IPS-20b (cell line): ENCODE data around the gene LRRC28.

ENCODE experiments used
- H3K27ac ChIP-seq: one replicate; pipeline ENCODE4 v1.5.1; 2013; ENCODE audit warnings: low read length
- H3K27me3 ChIP-seq: 2 replicates; pipeline ENCODE4 v1.6.1; 2013; ENCODE audit warnings: mild to moderate bottlenecking, low read length, inconsistent platforms; ENCODE audit not compliant: insufficient read depth
- H3K36me3 ChIP-seq: 2 replicates; pipeline ENCODE4 v1.6.1; 2013; ENCODE audit warnings: low read depth, mild to moderate bottlenecking, inconsistent platforms, low read length, moderate library complexity; ENCODE audit not compliant: insufficient read depth
- H3K4me1 ChIP-seq: 2 replicates; pipeline ENCODE4 v1.6.1; 2013; ENCODE audit warnings: mild to moderate bottlenecking, control low read depth, inconsistent platforms, low read length, moderate library complexity; ENCODE audit not compliant: insufficient read depth
- H3K4me3 ChIP-seq: 2 replicates; pipeline ENCODE4 v1.5.1; 2013; ENCODE audit warnings: mild to moderate bottlenecking, low read length, inconsistent platforms
- H3K9ac ChIP-seq: 2 replicates; pipeline ENCODE4 v1.6.1; 2013; ENCODE audit warnings: low read depth, mild to moderate bottlenecking, inconsistent platforms, low read length, moderate library complexity
- H3K9me3 ChIP-seq: 2 replicates; pipeline ENCODE4 v1.6.1; 2013; ENCODE audit warnings: mild to moderate bottlenecking, low read depth, low read length, inconsistent platforms; ENCODE audit not compliant: insufficient read depth

The LRRC28 gene

DNA sequence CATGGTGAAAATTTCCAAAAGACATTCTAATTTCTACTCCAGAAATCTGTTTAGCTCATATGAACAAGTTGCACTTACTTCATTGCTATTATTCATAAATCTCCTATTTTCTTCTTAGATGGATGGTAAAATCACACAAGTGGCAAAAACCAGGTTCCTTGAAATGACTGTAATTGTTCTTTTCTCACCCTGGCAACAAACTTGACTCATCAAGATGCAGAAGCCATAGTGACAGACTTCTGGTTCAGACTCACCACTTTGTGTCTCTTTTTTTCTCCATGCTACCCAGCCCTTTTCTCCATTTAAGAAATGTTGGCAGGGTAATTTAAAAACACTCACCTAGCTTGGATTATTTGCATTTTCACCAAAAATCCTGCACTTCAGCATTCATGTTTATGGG lies 82.1 kb downstream of the LRRC28 start:
- Histone ChIP-seq H3K4me3 (no peak overlapping the region), H3K9me3 (no peaks in the 10 kb centered on the region), H3K36me3 (no peaks in the 10 kb centered on the region), H3K9ac (no peak overlapping the region), H3K4me1 (peaks cover 11% of the 10 kb centered on the region; the same call in 1 of the 2 replicates), H3K27me3 (no peaks in the 10 kb centered on the region), H3K27ac (no peak overlapping the region)

DNA sequence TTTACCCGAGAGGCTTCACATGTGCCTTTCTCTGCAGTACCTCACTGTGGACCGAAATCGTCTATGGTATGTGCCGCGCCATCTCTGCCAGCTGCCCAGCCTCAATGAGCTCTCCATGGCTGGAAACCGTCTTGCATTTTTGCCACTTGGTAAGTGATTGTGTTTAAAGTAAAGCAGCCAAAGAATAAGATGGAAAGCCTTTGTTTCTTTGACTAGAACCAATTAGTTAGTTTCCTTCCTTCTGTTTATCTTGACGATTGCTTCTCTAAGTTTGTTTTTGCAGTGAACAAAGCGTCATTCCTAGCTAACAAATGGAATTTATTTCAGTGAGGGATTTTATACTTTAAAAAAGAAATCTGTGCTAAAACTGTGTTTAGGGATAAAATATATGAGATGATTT lies 82.7 kb downstream of the LRRC28 start:
- Histone ChIP-seq H3K27ac (no peak overlapping the region), H3K36me3 (no peaks in the 10 kb centered on the region), H3K9me3 (no peaks in the 10 kb centered on the region), H3K4me3 (no peak overlapping the region), H3K27me3 (no peaks in the 10 kb centered on the region), H3K4me1 (peaks cover 11% of the 10 kb centered on the region; the same call in 1 of the 2 replicates), H3K9ac (no peak overlapping the region)

DNA sequence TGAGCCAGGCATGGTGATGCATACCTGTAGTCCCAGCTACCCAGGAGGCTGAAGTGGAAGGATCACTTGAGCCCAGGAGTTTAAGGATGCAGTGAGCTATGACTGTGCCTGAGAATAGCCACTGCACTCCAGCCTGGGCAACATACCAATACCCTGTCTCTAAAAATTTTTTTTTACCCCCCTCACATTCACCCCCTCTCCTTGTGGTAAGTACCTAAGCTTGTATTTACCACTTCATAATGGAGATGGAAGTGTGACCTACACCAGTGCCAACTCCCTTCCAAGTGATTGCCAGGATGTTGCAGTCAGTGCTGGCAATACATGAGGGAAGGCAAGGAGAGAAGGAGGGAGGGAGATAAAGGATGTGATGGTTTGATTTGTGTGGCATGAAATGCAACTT lies 84.2 kb downstream of the LRRC28 start:
- H3K4me3 ChIP-seq = no peak overlapping the region
- H3K36me3 ChIP-seq = no peaks in the 10 kb centered on the region
- no peak overlapping the region for H3K9ac ChIP-seq
- no peaks in the 10 kb centered on the region for H3K27me3 ChIP-seq
- no peak overlapping the region for H3K27ac ChIP-seq
- no peaks in the 10 kb centered on the region for H3K9me3 ChIP-seq
- H3K4me1 ChIP-seq = peaks cover 11% of the 10 kb centered on the region; the same call in 1 of the 2 replicates

DNA sequence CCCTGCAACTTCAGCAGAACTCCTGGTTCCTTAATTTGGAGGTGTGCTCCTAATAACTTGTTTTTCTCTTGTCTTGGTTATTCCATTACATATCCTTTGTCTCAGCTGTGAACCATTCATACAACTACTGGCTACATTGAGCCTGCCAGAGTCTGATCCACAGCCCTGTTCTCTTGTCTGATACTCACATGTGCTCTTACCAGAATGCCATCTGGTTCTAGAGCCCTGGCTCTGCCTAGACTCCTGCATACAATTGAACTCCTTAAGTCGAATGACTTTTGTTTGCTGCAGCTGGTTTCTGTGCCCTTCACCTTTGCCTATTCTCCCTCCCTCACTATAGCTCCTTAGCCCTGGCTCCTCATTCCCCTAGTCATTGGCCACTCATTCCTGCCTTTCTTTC lies 85.5 kb downstream of the LRRC28 start:
- no peaks in the 10 kb centered on the region for H3K36me3 ChIP-seq
- H3K9ac ChIP-seq = no peak overlapping the region
- no peaks in the 10 kb centered on the region for H3K27me3 ChIP-seq
- H3K9me3 ChIP-seq = no peaks in the 10 kb centered on the region
- no peak overlapping the region for H3K27ac ChIP-seq
- H3K4me1 ChIP-seq = peaks cover 4% of the 10 kb centered on the region; the same call in 1 of the 2 replicates
- no peak overlapping the region for H3K4me3 ChIP-seq

DNA sequence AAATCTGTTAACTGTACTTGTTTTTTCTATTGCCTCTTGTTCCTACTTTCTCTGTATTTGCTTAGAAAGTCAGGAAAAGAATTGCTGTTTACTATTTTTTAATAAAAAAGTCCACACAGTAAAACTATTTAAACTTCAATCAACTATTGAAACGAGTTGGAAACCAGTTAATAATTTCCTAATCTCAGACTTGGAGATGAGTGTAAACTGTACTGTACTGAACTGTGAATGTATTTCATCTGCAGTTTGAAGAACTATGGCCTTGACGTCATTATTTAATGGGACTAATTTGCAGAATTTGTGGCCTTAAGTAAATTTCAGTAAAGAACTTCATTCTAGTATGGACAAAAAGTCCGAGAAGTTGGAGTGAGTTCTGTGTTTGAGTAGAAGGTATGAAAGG lies 89.1 kb downstream of the LRRC28 start:
- no peak overlapping the region for H3K27ac ChIP-seq

DNA sequence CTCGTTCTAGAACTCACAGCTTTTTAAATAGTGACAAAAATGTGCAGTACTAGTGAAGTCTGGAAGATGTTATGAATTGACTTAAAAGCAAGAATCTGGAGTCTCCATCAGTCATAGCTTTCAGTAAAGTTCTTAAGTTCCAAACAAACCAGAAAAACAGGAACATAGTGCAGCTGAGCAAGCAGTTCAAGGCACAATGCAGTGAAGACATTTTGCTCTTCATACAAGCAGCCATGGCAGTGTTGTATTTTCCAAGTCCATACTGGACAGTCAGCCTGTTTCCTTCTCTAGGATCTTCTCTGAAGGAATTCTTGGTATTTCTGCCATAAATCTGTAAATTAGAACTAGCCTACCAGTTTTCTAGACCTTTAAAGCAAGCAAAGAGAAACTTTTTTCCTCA lies 90.5 kb downstream of the LRRC28 start:
- Histone ChIP-seq H3K9ac (no peak overlapping the region), H3K4me3 (no peak overlapping the region), H3K9me3 (no peaks in the 10 kb centered on the region), H3K27me3 (no peaks in the 10 kb centered on the region), H3K27ac (no peak overlapping the region), H3K36me3 (no peaks in the 10 kb centered on the region), H3K4me1 (no peaks in the 10 kb centered on the region)

More for the DNA sequence above, 89.1 kb downstream of the LRRC28 start:
- no peaks in the 10 kb centered on the region for H3K4me1 ChIP-seq
- no peaks in the 10 kb centered on the region for H3K36me3 ChIP-seq
- no peaks in the 10 kb centered on the region for H3K27me3 ChIP-seq
- H3K9me3 ChIP-seq = no peaks in the 10 kb centered on the region
- no peak overlapping the region for H3K4me3 ChIP-seq
- no peak overlapping the region for H3K9ac ChIP-seq

DNA sequence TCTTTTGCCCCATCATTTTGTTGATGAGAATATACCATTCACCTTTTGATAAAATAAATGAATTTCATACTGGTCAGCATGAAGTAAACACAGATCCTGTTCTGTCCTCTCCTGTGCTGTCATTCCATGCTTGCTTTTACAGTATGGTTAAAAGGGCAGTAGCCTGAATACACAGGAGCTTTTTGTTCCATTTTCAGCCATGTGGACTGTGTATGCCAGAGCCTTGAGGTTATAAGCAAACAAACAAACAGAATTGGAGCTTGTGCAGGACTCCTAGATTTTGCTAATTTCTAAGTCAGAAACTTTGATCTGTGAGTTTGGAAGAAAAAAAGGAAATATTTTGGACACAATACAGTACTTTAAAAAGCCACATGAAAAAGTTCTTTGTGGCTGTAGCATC lies 91.9 kb downstream of the LRRC28 start:
- Histone ChIP-seq H3K9me3 (no peaks in the 10 kb centered on the region), H3K9ac (no peak overlapping the region), H3K27ac (no peak overlapping the region), H3K4me3 (no peak overlapping the region), H3K36me3 (no peaks in the 10 kb centered on the region), H3K27me3 (no peaks in the 10 kb centered on the region), H3K4me1 (no peaks in the 10 kb centered on the region)

DNA sequence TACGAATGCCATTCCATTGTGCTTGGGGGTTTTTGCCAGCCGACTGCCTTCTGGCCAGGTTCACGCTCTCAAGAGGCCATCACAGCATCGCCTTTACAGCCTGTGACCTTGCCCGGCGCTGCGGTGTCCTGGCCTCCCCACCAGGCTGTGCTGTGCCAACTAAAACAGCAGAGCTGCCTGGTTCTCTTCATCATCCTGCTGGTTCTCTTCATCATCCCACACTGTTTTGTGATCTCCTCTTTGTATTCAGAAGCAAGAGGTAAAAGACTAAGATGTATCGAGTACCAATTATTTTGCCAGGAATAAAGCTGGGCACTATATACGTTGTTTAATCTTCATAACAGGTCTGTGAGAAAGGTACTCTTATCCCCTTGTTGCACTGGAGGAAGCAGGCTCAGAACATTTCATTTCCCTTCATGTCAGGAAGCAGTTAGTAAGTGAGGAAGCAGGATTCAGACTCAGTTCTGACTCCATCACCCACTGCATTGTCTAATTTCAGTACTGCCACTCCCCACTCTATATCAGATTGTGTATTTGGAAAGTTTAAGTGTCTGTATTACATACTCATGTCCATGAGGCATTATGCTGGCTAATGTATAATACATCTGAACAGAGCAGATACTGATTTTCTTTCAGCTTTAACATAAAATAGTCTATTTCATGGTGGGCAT lies 92.7 kb downstream of the LRRC28 start:
- Histone ChIP-seq H3K27me3 (no peaks in the 10 kb centered on the region), H3K9me3 (no peaks in the 10 kb centered on the region), H3K9ac (no peak overlapping the region), H3K4me3 (no peak overlapping the region), H3K36me3 (no peaks in the 10 kb centered on the region), H3K4me1 (no peaks in the 10 kb centered on the region), H3K27ac (no peak overlapping the region)

DNA sequence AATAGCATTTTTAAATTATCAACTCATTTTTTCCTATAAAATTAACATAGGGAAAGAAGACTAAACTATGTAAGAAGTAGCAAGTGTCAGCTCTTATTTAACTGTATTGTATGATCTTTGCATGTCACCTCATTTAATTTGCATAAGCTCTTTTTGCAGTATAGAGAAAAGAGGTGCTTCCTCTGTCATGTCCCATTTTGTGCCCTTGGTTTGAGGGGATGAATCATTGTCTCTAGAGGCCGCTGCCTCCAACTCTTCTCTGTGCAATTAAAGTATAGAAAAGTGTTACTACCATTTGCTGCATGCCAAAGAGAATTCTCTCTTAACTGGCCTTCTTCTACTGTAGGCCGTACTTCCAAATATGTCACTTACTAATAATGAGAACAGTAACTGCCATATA lies 93.4 kb downstream of the LRRC28 start:
- Histone ChIP-seq H3K27ac (no peak overlapping the region), H3K4me3 (no peak overlapping the region), H3K9ac (no peak overlapping the region), H3K36me3 (no peaks in the 10 kb centered on the region), H3K9me3 (no peaks in the 10 kb centered on the region), H3K4me1 (no peaks in the 10 kb centered on the region), H3K27me3 (no peaks in the 10 kb centered on the region)

DNA sequence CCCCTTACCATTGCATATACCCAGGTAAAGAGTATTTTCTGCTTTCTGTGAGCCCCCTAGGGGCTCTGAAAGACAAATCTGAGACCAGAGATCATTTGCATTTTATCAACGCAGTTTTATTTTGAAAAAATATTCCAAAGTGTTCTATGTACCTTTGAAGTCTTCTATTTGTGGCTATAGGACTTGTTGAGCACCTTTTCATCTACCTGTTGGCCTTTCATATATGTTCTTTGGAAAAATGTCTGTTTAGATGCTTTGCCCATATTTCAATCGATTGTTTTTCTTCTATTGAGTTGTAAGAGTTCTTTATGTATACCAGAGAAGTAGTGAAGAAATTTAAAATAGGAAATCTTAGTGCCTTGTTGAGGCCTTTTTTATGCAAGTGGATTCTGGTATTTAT lies 94.0 kb downstream of the LRRC28 start:
- no peak overlapping the region for H3K4me3 ChIP-seq
- no peak overlapping the region for H3K27ac ChIP-seq
- no peaks in the 10 kb centered on the region for H3K36me3 ChIP-seq
- H3K4me1 ChIP-seq = no peaks in the 10 kb centered on the region
- no peak overlapping the region for H3K9ac ChIP-seq
- no peaks in the 10 kb centered on the region for H3K9me3 ChIP-seq
- no peaks in the 10 kb centered on the region for H3K27me3 ChIP-seq

DNA sequence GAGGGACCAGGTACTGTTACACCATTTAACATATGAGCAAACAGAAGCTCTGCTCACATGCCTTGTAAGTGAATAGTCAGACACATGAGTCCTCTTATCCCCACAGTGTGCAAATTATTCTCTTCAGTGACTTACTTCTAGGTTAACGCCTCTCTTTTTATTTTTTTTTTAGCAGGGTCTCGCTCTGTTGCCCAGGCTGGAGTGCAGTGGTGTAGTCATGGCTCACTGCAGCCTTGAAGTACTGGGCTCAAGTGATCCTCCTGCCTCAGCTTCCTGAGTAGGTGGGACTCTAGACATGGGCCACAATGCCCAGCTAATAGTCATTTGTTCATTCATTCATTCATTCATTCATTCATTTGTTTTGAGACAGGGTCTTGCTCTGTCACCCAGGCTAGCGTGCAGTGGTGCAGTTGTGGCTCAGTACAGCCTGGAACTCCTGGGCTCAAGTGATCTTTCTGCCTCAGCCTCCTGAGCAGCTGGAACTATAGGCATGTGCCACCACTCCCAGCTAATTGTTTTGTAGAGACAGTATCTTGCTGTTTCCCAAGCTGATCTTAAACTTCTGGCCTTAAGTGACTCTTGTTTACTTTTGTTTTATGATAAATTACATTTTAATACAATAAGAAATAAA lies 94.7 kb downstream of the LRRC28 start:
- Histone ChIP-seq H3K27me3 (no peaks in the 10 kb centered on the region), H3K9ac (no peak overlapping the region), H3K4me3 (no peak overlapping the region), H3K4me1 (no peaks in the 10 kb centered on the region), H3K9me3 (no peaks in the 10 kb centered on the region), H3K27ac (no peak overlapping the region), H3K36me3 (no peaks in the 10 kb centered on the region)

DNA sequence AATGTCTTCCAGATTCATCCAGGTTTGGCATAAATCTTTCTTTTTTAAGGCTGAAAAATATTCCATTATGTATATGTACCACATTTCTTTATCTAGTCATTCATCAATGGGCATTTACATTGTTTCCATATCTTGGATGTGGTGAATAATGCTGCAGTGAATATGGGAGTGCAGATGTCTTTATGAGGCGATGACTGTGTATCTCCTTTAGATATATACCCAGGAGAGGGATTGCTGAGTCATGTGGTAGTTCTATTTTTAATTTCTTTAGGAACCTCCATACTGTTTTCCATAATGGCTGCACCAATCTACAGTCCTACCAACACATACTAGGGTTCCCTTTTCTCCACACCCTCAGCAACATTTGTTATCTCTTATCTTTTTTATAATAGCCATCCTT lies 96.3 kb downstream of the LRRC28 start:
- Histone ChIP-seq H3K36me3 (no peaks in the 10 kb centered on the region), H3K9ac (no peak overlapping the region), H3K4me3 (no peak overlapping the region), H3K9me3 (no peaks in the 10 kb centered on the region), H3K27ac (no peak overlapping the region), H3K27me3 (no peaks in the 10 kb centered on the region), H3K4me1 (no peaks in the 10 kb centered on the region)
